ENCODE measurements around the gene TMEM244.
"Not testable (repeated sequence)": the region's sequence is repeated elsewhere in the genome, so short reads cannot be mapped to it uniquely, and the experiment has no call there.

TMEM244 gene

DNA sequence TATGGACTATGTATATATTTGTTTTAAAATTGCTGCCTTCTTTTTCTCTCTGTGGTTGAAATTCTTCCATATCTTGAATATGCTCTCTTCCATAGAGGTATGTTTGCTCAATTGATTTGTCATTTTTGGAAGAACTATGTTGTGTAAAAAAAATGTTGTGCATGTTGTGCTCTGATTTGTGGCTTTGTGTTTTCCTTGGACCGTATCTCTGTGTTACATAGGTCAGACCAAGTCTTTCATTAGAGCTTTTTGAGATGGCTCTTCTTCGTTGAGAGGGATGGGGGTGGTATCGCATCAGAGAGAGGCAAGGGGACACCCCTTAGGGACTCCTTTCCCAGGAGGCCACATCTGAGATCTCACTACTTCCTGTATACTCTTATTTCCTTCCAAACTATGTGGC is 43.8 kb downstream of the TMEM244 start:
- DNase-seq (ENCODE audit: low spot score) = no peak

DNA sequence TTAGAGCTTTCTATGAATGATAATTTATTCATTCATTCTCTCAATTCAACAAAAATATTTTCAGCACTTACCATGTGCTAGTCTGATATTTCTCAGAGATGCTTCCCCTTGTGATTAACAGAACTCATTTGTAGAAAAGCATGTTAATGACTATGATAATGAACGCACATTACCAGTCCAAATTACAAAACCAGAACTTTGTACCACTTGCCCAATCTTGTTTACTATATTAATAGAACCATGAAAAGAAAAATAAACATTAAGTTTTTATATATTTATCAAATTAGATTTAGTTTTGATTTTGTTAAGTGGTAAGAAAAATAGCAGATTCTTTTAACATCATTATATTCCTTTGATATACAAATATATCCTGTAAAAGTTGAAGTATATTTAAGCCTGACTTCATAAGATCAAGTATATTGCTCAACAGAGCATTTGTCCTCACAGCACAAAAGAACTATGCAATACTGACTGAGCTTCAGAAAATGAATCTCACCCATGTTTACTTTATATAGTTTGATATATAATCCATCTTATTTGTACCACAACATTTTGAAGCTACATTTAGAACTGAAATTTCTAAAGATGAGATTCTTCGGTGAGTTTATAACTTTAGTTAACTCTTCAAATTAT is 48.9 kb downstream of the TMEM244 start:
- DNase-seq (ENCODE audit: low spot score) = no peak

DNA sequence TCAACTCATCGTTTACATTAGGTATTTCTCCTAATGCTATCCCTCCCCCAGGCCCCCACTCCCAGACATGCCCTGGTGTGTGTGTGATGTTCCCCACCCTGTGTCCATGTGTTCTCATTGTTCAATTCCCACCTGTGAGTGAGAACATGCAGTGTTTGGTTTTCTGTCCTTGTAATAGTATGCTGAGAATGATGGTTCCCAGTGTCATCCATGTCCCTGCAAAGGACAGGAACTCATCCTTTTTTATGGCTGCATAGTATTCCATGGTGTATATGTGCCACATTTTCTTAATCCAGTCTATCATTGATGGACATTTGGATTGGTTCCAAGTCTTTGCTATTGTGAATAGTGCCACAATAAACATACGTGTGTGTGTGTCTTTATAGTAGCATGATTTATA is 54.0 kb downstream of the TMEM244 start:
- not testable (repeated sequence) for DNase-seq (ENCODE audit: low spot score)

DNA sequence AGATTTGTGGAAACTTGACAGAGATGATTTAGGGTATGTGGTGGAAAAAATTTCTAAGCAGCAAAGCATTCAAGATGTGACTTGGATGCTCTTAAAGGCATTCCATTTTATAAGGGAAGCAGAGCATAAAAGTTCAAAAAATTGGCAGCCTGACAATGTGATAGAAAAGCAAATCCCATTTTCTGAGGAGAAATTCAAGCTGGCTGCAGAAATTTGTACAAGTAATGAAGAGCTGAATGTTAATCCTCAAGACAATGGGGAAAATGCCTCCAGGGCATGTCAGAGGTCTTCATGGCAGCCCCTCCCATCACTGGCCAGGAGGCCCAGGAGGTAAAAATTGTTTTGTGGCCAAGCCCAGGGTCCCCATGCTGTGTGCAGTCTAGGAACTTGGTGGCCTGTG is 58.2 kb downstream of the TMEM244 start:
- DNase-seq (ENCODE audit: low spot score) = not testable (repeated sequence)

DNA sequence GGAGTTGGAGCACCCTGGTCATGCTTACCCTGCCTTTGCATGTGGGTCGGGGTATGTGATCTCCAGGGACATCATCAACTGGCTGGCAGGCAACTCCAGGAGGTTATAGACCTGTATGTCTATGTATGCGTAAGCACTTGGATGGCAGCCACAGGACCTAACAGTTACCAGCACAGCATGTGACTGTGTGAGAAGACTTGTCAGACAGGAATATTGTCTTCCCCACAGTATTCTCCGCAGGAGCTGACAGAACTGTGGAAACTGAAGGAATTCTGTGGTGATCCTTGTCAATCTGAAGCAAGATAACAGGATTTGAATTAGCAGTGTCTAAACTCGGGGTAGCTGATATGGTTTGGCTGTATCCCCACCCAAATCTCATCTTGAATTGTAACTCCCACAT is 59.2 kb downstream of the TMEM244 start:
- no peak for DNase-seq (ENCODE audit: low spot score)

DNA sequence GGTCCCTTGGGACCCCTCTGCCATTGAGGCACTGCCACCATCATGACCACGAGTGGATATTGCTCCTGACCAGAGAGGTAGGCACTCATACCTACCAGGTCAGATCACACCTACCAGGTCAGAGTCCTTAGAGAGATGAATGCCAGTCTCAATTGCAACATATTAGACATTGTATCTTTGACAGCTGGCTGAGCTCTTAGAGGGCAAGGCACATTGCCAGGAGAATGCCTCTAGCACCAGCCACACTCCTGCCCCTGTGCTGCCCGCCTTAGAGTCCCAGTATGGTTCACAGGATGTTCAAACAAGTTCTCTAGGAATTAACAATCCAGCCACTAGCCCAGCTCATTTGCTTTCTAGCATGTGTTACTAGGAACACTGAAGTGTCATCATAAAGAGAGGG is 65.9 kb downstream of the TMEM244 start:
- no peak for DNase-seq (ENCODE audit: low spot score)

DNA sequence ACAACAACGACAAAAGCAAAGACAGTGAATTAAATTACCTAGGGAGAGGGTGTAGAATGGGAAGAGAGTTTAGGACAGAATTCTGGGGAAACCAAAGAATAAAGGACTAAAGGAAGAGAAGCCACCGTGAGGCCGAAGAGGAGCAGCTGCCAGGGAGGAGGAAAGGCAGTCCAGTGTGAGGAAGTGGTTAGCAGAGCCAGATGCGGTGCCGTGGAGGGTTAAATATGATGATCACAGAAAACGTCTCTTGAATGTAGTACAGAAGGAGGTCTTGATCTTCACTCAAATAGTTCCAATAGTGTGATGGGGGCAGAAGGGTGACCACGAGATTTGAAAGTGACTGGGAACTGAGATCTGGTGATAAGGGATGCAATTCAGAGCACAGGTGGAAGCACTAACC is 67.7 kb downstream of the TMEM244 start:
- no peak for DNase-seq (ENCODE audit: low spot score)

DNA sequence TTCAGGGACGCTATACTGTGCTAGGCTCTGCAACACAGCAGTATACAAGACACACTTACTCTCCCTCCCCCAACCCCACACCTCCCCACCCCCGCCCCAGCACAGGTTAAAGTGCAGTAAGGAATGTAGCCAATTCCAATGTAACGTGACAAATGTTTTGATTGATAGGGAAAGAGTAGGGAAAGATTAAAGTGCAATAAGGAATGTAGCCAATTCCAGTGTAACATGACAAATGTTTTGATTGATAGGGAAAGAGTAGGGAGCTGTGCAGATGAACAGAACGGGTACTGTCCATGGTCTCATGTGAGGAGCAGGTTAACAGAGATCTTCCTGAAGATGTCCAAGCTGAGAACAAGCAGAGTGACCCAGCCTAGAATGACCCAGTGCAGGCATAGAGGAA is 69.1 kb downstream of the TMEM244 start:
- DNase-seq (ENCODE audit: low spot score) = no peak

DNA sequence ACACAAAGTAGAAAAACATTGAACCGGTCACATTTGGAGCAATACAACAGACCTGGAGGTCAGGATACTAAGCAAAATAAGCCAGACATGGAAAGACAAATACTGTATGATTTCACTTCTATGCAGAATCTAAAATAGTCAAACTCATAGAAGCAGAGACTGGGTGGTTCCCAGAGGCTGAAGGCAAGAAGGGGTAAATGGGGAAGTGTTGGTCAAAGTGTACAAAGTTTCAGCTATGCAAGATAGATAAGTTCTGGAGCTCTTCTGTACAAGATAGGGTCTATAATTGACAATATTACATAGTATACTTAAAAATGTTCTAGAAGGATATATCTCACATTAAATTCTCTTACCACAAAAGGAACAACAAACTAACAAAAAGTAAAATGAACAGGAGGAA is 70.3 kb downstream of the TMEM244 start:
- DNase-seq (ENCODE audit: low spot score) = no peak

DNA sequence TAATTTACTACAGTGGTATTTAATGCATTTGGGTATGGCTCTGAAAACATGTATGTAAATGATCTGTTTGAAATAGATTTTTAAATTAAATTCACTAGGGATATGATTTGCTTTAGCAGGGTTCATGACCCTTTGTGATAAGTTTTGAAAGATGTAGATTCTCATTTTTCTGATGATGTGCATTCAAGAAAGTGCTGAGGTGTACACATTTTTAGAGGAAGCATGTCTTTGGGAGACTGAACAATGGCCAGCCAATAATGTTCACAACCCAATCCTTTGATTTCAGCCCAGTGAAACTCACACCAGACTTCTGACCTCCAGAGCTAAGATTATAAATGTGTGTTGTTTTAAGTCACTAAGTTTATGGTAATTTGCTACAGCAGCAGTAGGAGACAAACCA is 71.1 kb downstream of the TMEM244 start:
- DNase-seq (ENCODE audit: low spot score) = no peak

DNA sequence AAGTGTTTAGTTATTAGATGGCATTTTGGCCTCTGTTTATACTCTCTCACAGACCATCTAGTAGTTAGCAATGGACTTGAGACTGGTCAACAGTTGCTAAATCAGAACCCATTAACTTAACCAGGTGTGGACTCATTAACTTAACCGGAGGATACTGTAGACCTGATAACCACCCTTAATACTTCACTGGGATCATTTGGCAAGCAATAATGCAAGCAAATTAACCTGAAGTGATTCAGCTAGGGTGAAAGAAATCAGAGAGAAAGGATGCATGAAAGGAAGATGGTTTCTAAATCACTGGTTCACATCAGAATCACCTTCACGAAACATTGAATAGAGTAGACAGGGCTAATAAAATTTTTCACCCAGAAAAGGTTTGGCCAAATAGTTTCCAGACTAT is 73.3 kb downstream of the TMEM244 start:
- no peak for DNase-seq (ENCODE audit: low spot score)

DNA sequence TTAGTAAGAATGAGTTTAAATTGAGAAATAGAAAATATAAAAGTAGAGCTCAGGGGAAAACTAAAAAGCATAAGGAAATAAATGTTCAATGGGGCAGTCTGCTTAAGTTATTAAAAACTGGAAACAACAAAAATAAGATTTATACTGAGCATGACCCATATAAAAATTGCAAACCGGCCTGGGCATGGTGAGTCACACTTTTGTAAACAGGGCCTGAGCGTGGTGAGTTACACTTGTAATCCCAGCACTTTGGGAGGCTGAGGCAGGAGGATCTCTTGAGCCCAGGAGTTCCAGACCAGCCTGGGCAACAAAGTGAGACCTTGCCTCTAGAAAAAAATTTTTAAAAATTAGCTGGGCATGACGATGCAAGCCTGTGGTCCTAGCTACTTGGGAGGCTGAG is 74.6 kb downstream of the TMEM244 start:
- DNase-seq (ENCODE audit: low spot score) = no peak

DNA sequence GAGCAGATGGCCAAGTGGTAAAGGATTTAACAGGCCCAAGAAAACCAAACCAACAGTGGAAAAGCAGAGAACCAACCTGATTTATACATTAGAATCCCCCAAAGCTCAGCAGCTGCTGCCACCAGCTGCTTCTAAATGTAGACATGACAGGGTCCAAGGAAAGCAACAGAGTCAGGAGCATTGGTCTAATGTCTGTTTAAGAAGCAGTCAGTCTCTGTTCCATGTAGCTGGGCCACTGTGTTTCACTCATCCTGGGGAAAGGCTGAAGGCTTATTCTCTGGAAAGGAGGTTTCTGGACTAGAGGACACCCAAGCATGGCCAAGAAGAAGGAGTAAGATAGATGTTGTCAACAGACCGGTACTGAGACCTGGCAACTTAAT is 75.4 kb downstream of the TMEM244 start:
- no peak for DNase-seq (ENCODE audit: low spot score)

DNA sequence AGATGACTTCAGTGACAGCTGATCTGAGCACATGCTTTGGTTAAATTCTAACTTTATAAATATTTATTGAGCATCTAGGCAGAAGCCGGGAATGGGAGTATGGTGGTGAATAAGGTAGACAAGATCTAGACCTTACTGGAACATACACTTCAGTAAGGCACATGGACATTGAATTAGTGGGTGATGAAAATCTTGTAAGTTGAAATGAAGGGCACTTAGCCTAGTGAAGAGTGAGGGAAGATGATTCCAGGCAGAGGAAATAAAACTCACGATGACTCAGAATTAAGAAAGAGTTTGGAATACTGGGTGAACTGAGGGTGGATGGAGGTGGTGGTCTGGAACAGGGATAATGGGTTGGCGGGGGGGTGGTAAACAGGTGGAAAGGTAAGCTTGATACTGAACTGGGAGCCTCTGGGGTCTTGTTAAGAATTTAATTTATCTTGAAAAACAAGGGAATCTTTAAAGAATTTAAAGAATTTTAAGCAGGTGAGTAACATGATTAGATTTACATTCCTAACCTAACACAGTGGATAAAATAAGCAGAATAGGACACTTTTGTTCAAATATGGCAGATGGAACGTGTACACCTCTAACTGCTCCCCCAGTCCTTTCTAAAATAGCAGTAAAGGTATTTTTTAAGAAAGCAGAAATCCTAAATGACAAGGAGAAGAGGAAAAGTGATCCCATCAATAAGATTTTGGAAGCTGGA is 75.9 kb downstream of the TMEM244 start:
- DNase-seq (ENCODE audit: low spot score) = no peak

Small RNAs within 50 kb of the gene (small RNA-seq; reads per million reads assigned to genes)
- gene AL451046.2 = 0 reads per million in 2 experiments
